Measurements from ENCODE around the gene IDUA.
"Not testable (repeated sequence)": the region's sequence is repeated elsewhere in the genome, so short reads cannot be mapped to it uniquely, and the experiment has no call there.

- not testable (repeated sequence) for TF ChIP-seq CTCF, POLR2AphosphoS5, POLR2A, EP300 (IDR thresholded peaks at IDR 0.05)
Observed at GRCh38 chr4:939508-939907, 47.3 kb upstream of the IDUA start.
